Mesothelial cell of epicardium (in vitro differentiated cells): ENCODE measurements around the gene HS6ST2. TPM values are rescaled to one million over a fixed set of nuclear protein-coding genes. Genes with fewer than 3 reads are reported as not detected.

Experiments used
- DNase-seq, 2 experiments: peaks; one replicate each; pipeline ENCODE4 v3.0.0; 2021; ENCODE audit warnings: low spot score in 2 of 2; ENCODE audit not compliant: unreplicated experiment in 2 of 2
- H3K27ac Mint-ChIP-seq: 2 replicates; pipeline ENCODE4 v1.8.0; 2021; ENCODE audit warnings: mixed read lengths
- H3K27me3 Mint-ChIP-seq: 2 replicates; pipeline ENCODE4 v1.8.0; 2021; ENCODE audit warnings: low read depth, mixed read lengths
- H3K36me3 Mint-ChIP-seq: 2 replicates; pipeline ENCODE4 v1.8.0; 2021; ENCODE audit warnings: mixed read lengths
- H3K4me1 Mint-ChIP-seq: 2 replicates; pipeline ENCODE4 v1.8.0; 2021; ENCODE audit warnings: mixed read lengths
- H3K4me3 Mint-ChIP-seq: 2 replicates; pipeline ENCODE4 v1.8.0; 2021; ENCODE audit warnings: mild to moderate bottlenecking, moderate library complexity, mixed read lengths
- H3K9me3 Mint-ChIP-seq: 2 replicates; pipeline ENCODE4 v1.8.0; 2021; ENCODE audit warnings: mixed read lengths
- total RNA-seq: library from RNA; stranded (reverse); gene quantifications from 3 replicates; pipeline ENCODE4 v1.2.1, GENCODE V29; 2021
- TF ChIP-seq, protein P1 (sequence below): fragments of 200-600 bp; sonication (generic); IDR thresholded peaks from one replicate; pipeline ENCODE4 v1.5.0; 2021; ENCODE audit warnings: antibody characterized with exemption; ENCODE audit not compliant: unreplicated experiment

HS6ST2 gene
- total RNA-seq, 1 donor from 2014 or later = 20.2 TPM

DNA sequence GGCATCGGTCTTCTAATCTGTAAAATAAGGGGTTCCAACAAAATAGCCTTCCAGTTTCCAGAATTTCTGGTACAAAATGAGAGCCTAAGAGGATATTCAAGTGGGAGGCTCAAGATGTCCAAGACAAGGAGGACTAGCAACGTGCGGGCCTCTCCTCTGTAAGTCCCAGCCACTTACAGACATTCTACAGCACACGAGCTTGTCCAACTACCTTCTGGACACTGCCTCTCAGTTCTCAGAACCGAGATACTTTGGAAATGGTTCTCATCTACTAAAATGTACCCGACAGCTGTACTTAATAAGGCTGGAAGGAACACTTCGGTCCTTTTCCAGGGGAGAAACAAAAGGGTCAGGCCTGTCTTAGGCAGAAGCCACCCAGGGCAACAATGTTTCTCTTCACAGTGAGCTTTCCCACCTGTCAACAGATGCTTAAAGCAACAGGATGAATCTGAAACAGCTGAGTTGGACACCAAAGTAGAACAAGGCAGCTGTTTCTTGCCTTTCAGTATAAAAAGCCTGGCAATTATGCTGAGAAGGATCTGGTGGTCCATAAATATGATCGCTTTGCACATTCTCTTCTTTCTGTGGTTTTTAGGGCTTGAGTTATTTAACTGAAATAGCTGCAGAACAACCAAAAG, 127.0 kb downstream of the HS6ST2 start:
- Mint-ChIP-seq H3K4me1 (peaks cover 10% of the 10 kb centered on the region), H3K9me3 (no peaks in the 10 kb centered on the region), H3K27ac (no peak overlapping the region), H3K36me3 (no peaks in the 10 kb centered on the region), H3K4me3 (no peak overlapping the region), H3K27me3 (no peaks in the 10 kb centered on the region)
- TF ChIP-seq, protein P1, sequence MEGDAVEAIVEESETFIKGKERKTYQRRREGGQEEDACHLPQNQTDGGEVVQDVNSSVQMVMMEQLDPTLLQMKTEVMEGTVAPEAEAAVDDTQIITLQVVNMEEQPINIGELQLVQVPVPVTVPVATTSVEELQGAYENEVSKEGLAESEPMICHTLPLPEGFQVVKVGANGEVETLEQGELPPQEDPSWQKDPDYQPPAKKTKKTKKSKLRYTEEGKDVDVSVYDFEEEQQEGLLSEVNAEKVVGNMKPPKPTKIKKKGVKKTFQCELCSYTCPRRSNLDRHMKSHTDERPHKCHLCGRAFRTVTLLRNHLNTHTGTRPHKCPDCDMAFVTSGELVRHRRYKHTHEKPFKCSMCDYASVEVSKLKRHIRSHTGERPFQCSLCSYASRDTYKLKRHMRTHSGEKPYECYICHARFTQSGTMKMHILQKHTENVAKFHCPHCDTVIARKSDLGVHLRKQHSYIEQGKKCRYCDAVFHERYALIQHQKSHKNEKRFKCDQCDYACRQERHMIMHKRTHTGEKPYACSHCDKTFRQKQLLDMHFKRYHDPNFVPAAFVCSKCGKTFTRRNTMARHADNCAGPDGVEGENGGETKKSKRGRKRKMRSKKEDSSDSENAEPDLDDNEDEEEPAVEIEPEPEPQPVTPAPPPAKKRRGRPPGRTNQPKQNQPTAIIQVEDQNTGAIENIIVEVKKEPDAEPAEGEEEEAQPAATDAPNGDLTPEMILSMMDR = no peak
- no peak for DNase-seq

- Mint-ChIP-seq H3K27me3 (no peaks in the 10 kb centered on the region), H3K9me3 (no peaks in the 10 kb centered on the region), H3K36me3 (no peaks in the 10 kb centered on the region), H3K4me3 (no peak overlapping the region), H3K4me1 (peaks cover 12% of the 10 kb centered on the region), H3K27ac (peak overlapping the region; percentile 67)
- TF ChIP-seq, protein P1 = no peak
- DNase-seq = no peak
Observed at GRCh38 chrX:132822634-132823012, 135.8 kb downstream of the HS6ST2 start.

- TF ChIP-seq, protein P1 = no peak
- Mint-ChIP-seq H3K36me3 (no peaks in the 10 kb centered on the region), H3K27me3 (no peaks in the 10 kb centered on the region), H3K27ac (peak overlapping the region; percentile 67), H3K4me3 (no peak overlapping the region), H3K9me3 (no peaks in the 10 kb centered on the region), H3K4me1 (peaks cover 12% of the 10 kb centered on the region)
- DNase-seq = no peak
Observed at GRCh38 chrX:132821974-132822633, 136.3 kb downstream of the HS6ST2 start.

DNA sequence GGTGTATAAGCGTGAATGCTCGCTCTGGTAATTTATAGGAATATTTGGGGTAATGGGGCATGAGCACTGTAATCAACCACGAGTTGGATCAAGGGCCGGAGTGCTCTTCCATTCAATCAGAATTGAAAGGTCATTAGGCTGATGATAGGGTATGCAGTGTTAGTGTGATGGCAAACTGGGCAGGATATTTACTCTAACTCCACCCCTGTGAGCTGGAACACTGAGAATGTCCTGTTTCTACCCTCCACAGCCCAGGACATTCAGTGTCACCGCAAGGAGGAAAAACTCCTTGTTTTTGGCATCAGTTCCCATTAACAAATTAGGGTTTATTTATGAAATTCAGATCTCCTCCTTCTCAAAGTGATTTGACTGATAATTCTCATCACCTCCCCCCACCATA, 137.8 kb downstream of the HS6ST2 start:
- H3K36me3 Mint-ChIP-seq = no peaks in the 10 kb centered on the region
- no peaks in the 10 kb centered on the region for H3K9me3 Mint-ChIP-seq
- H3K27ac Mint-ChIP-seq = no peak overlapping the region
- H3K27me3 Mint-ChIP-seq = no peaks in the 10 kb centered on the region
- H3K4me3 Mint-ChIP-seq = no peak overlapping the region
- no peak for DNase-seq
- TF ChIP-seq, protein P1 = no peak
- peaks cover 10% of the 10 kb centered on the region for H3K4me1 Mint-ChIP-seq

- peaks cover 9% of the 10 kb centered on the region for H3K4me1 Mint-ChIP-seq
- H3K36me3 Mint-ChIP-seq = no peaks in the 10 kb centered on the region
- H3K27me3 Mint-ChIP-seq = no peaks in the 10 kb centered on the region
- DNase-seq = no peak
- TF ChIP-seq, protein P1 = no peak
- H3K27ac Mint-ChIP-seq = no peak overlapping the region
- no peak overlapping the region for H3K4me3 Mint-ChIP-seq
- no peaks in the 10 kb centered on the region for H3K9me3 Mint-ChIP-seq
Observed at GRCh38 chrX:132819711-132820264, 138.6 kb downstream of the HS6ST2 start.
